NCI-H226 (cell line): ENCODE data around the gene HIP1R.
A peak's percentile ranks its signal among the peaks of the same experiment; 100 is the strongest.
"Not testable (repeated sequence)": the region's sequence is repeated elsewhere in the genome, so short reads cannot be mapped to it uniquely, and the experiment has no call there.

Experiments used
- DNase-seq: peaks from one replicate; pipeline ENCODE4 v3.0.0-alpha.2; 2015

Gene HIP1R, protein sequence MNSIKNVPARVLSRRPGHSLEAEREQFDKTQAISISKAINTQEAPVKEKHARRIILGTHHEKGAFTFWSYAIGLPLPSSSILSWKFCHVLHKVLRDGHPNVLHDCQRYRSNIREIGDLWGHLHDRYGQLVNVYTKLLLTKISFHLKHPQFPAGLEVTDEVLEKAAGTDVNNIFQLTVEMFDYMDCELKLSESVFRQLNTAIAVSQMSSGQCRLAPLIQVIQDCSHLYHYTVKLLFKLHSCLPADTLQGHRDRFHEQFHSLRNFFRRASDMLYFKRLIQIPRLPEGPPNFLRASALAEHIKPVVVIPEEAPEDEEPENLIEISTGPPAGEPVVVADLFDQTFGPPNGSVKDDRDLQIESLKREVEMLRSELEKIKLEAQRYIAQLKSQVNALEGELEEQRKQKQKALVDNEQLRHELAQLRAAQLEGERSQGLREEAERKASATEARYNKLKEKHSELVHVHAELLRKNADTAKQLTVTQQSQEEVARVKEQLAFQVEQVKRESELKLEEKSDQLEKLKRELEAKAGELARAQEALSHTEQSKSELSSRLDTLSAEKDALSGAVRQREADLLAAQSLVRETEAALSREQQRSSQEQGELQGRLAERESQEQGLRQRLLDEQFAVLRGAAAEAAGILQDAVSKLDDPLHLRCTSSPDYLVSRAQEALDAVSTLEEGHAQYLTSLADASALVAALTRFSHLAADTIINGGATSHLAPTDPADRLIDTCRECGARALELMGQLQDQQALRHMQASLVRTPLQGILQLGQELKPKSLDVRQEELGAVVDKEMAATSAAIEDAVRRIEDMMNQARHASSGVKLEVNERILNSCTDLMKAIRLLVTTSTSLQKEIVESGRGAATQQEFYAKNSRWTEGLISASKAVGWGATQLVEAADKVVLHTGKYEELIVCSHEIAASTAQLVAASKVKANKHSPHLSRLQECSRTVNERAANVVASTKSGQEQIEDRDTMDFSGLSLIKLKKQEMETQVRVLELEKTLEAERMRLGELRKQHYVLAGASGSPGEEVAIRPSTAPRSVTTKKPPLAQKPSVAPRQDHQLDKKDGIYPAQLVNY

GRCh38 chr12:122834921-122835749 is at the start of gene HIP1R:
TSS of gene HIP1R (plus strand) at chr12:122835457. CDS start at chr12:122835551, 94 bp downstream.
- no peak for DNase-seq

DNA sequence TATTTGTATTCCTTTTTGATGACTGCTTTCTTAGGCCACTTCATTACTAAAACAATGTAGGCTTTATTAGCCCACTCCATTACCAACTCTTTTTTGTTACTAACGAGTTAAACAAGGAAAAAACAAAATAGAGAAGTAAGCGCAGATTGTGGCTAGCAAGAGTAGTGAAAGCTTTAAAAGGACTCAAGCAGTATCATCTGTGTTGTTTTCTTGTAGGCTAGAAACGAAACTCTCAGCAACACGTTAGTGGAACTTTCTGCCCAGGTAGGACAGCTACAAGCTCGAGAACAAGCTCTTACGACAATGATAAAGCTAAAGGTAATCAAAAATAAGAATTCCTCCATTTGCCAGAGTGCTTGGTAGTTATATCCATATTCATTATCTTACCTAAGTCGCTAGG is 49.8 kb upstream of the HIP1R start:
- DNase-seq: no peak

DNA sequence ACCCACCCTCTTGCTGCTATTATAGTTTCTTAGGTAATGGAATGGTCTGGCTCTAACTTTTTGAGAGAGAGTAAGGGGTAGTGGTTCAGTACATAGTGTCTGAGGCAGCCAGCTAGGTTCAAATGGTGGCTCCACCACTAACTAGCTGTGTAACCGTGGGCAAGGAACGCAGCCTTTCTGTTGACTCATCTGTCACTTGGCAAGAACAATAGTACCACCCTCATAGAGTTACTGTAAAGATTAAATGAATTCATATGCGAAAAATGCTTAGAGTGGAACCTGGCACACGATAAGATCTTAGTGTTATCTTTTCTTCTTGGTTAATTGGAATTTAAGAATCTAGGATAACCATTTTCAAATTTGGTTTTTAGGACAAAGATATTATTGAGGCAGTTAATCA is 46.9 kb upstream of the HIP1R start:
- DNase-seq: no peak

DNA sequence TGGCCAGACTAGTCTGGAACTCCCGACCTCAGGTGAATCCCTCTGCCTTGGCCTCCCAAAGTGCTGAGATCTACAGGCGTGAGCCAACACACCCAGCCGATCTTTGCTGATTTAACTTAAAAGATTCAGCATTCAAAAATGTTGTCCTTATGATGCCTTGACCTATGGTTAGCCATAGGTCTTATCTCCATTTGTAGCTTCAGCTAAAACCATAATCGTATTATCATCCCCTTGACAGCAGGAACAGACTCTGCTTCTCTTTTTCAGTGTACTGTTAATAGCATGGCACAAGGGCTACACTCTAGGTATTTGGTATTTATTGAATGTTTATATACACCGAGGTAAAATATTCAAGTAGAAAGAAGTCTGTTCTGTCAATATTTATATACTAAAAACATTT is 45.6 kb upstream of the HIP1R start:
- DNase-seq: no peak

DNA sequence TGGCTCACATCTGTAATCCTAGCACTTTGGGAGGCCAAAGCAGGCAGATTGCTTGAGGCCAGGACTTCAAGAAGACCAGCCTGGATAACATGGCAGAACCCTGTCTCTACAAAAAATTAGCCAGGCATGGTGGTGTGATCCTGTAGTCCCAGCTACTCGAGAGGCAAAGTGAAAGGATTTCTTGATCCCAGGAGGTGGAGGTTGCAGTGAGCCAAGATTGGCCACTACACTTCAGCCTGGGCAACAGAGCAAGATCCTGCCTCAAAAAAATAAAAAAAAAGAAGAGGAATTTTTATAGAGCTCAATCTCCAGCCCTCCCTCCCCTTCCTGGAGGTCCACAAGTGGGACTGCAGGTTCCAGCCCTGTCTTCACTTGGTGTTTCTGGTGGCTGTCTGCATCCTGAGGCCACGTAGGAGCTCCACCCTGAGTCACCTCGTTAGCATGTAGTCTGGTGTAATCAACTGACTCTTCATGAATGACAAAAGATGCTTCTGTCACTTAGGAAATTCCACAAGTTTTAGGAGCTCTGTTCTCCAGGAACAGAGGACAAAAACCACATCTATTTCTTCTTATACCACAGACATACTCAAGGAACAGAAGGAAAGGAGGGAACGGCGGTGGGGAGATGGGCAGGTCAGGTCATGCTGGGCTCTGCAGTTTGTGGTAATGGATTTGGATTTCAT is 44.7 kb upstream of the HIP1R start:
- no peak for DNase-seq

GRCh38 chr12:122793685-122794106 is 41.6 kb upstream of the HIP1R start:
- DNase-seq: peak; percentile 21

DNA sequence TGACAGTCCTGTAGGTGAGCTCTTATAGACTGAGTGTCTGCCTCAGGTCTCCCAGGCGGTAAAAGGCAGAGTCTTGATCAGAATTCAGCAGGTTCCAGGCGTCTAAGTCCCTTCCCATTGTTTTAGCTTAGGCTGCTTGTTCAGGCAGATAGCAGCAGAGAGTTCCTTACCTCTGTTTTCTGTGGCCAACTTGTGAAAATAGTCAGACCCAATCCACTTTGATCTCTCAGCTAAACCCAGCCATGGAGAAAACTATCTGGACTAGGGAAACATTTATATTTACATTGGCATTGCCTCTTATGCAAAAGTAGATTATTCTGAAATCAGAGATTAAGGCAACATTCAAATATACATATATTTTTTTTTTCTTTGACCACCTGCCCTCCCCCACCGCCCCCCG is 39.5 kb upstream of the HIP1R start:
- DNase-seq: no peak

DNA sequence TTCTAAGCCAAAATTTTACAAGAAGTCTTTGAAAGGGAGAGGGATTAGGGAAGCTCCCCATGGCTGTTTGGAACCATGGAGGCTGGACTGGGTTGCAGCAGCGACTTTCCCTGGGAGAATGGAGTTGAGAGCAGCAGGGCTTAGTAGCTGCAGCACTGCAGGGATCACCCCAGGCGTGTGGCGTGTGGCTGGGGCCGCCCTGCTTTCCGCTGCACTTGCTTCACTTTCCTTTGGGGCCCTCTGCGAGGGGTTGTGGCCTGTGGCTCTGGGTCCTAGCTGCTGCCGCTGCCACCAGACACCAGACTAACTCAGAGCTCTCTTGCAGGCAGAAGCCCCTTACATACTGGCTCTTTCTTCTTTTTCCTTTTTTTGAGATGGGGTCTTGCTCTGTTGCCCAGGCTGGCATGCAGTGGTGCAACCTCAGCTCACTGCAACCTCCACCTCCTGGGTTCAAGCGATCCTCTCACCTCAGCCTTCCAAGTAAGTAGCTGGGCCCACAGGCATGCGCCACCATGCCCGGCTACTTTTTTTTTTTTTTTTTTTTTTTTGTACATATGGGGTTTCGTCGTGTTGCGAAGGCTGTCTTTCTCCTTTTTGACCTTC is 35.5 kb upstream of the HIP1R start:
- DNase-seq: no peak

DNA sequence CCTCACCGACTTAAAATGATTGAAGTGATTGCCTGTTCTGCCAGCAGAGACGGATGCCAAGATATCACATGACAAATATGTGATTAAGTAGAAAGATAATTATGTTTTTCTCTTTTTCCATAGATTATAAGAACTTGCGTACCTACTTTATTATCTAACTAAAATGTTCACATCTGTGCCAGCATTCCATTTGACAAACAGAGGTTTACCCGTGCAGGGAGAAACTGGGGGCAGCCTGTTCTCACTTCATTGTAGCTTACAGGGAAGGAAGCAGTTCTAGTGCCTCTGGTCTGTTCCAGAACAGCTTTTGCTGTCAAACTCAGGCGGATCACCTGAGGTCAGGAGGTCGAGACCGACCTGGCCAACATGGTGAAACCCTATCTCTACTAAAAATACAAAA is 31.3 kb upstream of the HIP1R start:
- no peak for DNase-seq

DNA sequence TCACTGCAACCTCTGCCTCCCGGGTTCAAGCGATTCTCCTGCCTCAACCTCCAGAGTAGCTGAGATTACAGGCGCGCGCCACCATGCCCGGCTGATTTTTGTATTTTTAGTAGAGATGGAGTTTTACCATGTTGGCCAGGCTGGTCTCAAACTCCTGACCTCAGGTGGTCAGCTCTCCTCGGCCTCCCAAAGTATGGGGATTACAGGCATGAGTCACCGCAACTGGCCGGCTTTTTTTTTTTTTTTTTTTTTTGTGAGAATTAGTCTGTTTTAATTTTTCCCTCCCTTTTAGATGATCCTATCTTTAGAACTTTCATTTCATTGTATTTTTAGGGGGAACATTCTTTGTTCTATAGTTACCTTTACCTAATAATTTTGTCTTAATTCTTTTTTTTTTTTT is 30.3 kb upstream of the HIP1R start:
- DNase-seq: not testable (repeated sequence)

GRCh38 chr12:122807651-122808050 is 27.6 kb upstream of the HIP1R start:
- DNase-seq: no peak

- no peak for DNase-seq
These were observed 23.5 kb upstream of the HIP1R start for GRCh38 chr12:122811777-122812176.

- DNase-seq: no peak
These were observed 21.9 kb upstream of the HIP1R start for GRCh38 chr12:122813310-122813713.

- DNase-seq: no peak
These were observed 16.0 kb upstream of the HIP1R start for GRCh38 chr12:122819209-122819785.

DNA sequence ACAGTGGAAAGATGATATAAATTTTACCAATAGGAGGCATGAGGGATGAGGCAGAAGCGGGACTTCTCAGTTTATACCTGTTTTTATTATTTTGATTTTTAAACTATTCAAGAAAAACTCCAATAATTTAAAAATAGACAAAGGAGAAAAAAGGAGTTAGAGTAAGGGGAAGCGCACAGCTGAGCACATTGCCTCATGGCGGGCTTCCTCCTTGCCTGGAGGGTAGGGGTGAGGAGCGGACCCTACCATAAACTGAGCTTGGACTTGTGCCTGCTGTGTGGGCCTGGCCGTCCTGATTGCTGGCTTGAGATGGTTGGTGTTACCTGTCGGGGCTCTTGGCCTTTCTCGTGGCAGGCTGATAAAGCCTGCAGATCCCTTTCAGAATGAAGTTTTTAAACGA is 15.1 kb upstream of the HIP1R start:
- DNase-seq: no peak

GRCh38 chr12:122820838-122821271 is 14.4 kb upstream of the HIP1R start:
- no peak for DNase-seq

GRCh38 chr12:122823429-122823828 is 11.8 kb upstream of the HIP1R start:
- DNase-seq: no peak

- no peak for DNase-seq
These were observed 9.2 kb upstream of the HIP1R start for GRCh38 chr12:122825773-122826724.

GRCh38 chr12:122827258-122827657 is 8.0 kb upstream of the HIP1R start:
- no peak for DNase-seq
